Endothelial cell of umbilical vein (primary cell): ENCODE measurements around the gene SGSM1.

Experiments
- EZH2 ChIP-seq: IDR thresholded peaks from 2 replicates; pipeline ENCODE4 v1.6.1; 2012; ENCODE audit warnings: borderline replicate concordance, low read depth, mild to moderate bottlenecking, moderate library complexity, low read length, inconsistent platforms; ENCODE audit not compliant: severe bottlenecking
- GATA2 ChIP-seq: IDR thresholded peaks from 2 replicates; pipeline ENCODE4 v1.7.0; 2011; ENCODE audit warnings: low read depth, mild to moderate bottlenecking, moderate library complexity, mixed read lengths, low read length; ENCODE audit not compliant: insufficient read length, insufficient read depth
- POLR2A ChIP-seq: IDR thresholded peaks from 2 replicates; pipeline ENCODE4 v1.6.1; 2012; ENCODE audit warnings: low read depth, mild to moderate bottlenecking, control low read depth, low read length
- TF ChIP-seq, protein P1 (sequence below), 2 donors: IDR thresholded peaks; 1 replicate in 1 of 2; 2 replicates in 1 of 2; pipeline ENCODE4 v1.5.1; 2011; ENCODE audit warnings: low read length in 2 of 2, mild to moderate bottlenecking in 2 of 2, moderate library complexity in 2 of 2, control low read depth in 1 of 2, inconsistent platforms in 1 of 2, low read depth in 1 of 2; ENCODE audit not compliant: insufficient read depth in 1 of 2; ENCODE audit errors: extremely low read depth in 1 of 2

DNA sequence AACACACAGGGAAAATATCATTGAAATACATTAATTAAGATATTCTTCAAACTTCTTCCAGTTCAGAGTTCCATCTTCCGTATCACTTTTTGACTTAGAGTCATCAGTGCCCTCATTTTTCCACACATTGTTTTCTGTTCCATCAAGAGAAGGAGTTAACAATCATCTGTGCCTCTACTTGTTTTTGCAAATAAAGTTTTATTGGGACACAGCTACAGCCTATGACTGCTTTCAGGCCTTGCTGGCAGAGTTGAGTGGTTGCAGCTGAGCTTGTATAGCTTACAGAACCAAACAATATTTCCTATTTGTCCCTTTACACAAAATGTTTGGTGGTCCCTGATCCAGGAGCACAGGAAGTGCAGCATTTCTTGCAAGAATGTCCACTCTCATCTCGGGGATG lies 51.6 kb downstream of the SGSM1 start:
- TF ChIP-seq, protein P1, sequence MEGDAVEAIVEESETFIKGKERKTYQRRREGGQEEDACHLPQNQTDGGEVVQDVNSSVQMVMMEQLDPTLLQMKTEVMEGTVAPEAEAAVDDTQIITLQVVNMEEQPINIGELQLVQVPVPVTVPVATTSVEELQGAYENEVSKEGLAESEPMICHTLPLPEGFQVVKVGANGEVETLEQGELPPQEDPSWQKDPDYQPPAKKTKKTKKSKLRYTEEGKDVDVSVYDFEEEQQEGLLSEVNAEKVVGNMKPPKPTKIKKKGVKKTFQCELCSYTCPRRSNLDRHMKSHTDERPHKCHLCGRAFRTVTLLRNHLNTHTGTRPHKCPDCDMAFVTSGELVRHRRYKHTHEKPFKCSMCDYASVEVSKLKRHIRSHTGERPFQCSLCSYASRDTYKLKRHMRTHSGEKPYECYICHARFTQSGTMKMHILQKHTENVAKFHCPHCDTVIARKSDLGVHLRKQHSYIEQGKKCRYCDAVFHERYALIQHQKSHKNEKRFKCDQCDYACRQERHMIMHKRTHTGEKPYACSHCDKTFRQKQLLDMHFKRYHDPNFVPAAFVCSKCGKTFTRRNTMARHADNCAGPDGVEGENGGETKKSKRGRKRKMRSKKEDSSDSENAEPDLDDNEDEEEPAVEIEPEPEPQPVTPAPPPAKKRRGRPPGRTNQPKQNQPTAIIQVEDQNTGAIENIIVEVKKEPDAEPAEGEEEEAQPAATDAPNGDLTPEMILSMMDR (IDR thresholded peaks at IDR 0.05; ENCODE audit: extremely low read depth in 1 of 2, insufficient read depth in 1 of 2, low read depth in 1 of 2, low read length in 2 of 2): no peak
- TF ChIP-seq EZH2: no peak
- TF ChIP-seq GATA2: no peak
- no peak for TF ChIP-seq POLR2A
